Keratinocyte (primary cell): ENCODE measurements around the gene MYL10. TPM values are rescaled to one million over a fixed set of nuclear protein-coding genes. Genes with fewer than 3 reads are reported as not detected.

Experiments used
- DNase-seq: peaks from one replicate; pipeline ENCODE4 v3.0.0-alpha.2; 2011; ENCODE audit warnings: low read depth, missing footprints, low spot score
- FAIRE-seq: peaks from 2 replicates; lab custom pipeline; 2011; peaks lifted over from hg19 to GRCh38; lab: Jason Lieb, UNC
- H2AFZ ChIP-seq: 2 replicates; pipeline ENCODE4 v1.6.0; 2012; ENCODE audit warnings: low read length, control low read depth, inconsistent platforms; ENCODE audit not compliant: control insufficient read depth
- H3K27ac ChIP-seq: 2 replicates; pipeline ENCODE4 v1.5.1; 2011; ENCODE audit warnings: low read length; ENCODE audit not compliant: control insufficient read depth, insufficient read depth
- H3K27me3 ChIP-seq: 3 replicates; pipeline ENCODE4 v1.6.0; 2011; ENCODE audit warnings: low read length; ENCODE audit not compliant: control insufficient read depth, insufficient read depth; ENCODE audit errors: extremely low read depth
- H3K36me3 ChIP-seq, 2 experiments: 2 replicates in 1 of 2; 3 replicates in 1 of 2; pipeline ENCODE4 v1.5.1; 2011; ENCODE audit warnings: low read length in 2 of 2, mild to moderate bottlenecking in 1 of 2; ENCODE audit not compliant: control insufficient read depth in 2 of 2, insufficient read depth in 2 of 2; ENCODE audit errors: extremely low read depth in 1 of 2
- H3K4me1 ChIP-seq: 3 replicates; pipeline ENCODE4 v1.5.1; 2011; ENCODE audit warnings: low read length; ENCODE audit not compliant: control insufficient read depth, insufficient read depth; ENCODE audit errors: extremely low read depth
- H3K4me2 ChIP-seq: 3 replicates; pipeline ENCODE4 v1.6.0; 2011; ENCODE audit warnings: low read depth, low read length; ENCODE audit not compliant: control insufficient read depth, insufficient read depth; ENCODE audit errors: extremely low read depth
- H3K4me3 ChIP-seq, 3 experiments: fragments of 200-600 bp in 1 of 3; sonication (generic) in 1 of 3; 2 replicates in 2 of 3; 3 replicates in 1 of 3; pipeline ENCODE4 v1.5.1; 2011 to 2016; ENCODE audit warnings: low read length in 3 of 3, mild to moderate bottlenecking in 3 of 3, control low read depth in 2 of 3, inconsistent platforms in 1 of 3, low read depth in 1 of 3, mixed read lengths in 1 of 3, mixed run types in 1 of 3, moderate library complexity in 1 of 3; ENCODE audit not compliant: control insufficient read depth in 2 of 3, insufficient read depth in 2 of 3; ENCODE audit errors: extremely low read depth in 1 of 3
- H3K79me2 ChIP-seq: 2 replicates; pipeline ENCODE4 v1.6.0; 2012; ENCODE audit warnings: low read length; ENCODE audit not compliant: control insufficient read depth, insufficient read depth
- H3K9ac ChIP-seq: 3 replicates; pipeline ENCODE4 v1.6.0; 2011; ENCODE audit warnings: low read length; ENCODE audit not compliant: control insufficient read depth, insufficient read depth; ENCODE audit errors: extremely low read depth
- H3K9me1 ChIP-seq: 3 replicates; pipeline ENCODE4 v1.6.0; 2011; ENCODE audit warnings: low read length; ENCODE audit not compliant: control insufficient read depth, insufficient read depth; ENCODE audit errors: extremely low read depth
- H3K9me3 ChIP-seq: 2 replicates; pipeline ENCODE4 v1.5.1; 2012; ENCODE audit warnings: low read depth, low read length; ENCODE audit not compliant: control insufficient read depth
- H4K20me1 ChIP-seq: 3 replicates; pipeline ENCODE4 v1.6.0; 2011; ENCODE audit warnings: low read length; ENCODE audit not compliant: control insufficient read depth, insufficient read depth; ENCODE audit errors: extremely low read depth
- EZH2 ChIP-seq: IDR thresholded peaks from one replicate; pipeline ENCODE4 v1.6.1; 2012; ENCODE audit warnings: inconsistent platforms, mild to moderate bottlenecking, low read length, moderate library complexity
- dilution Hi-C: fragments of 300-500 bp; cut with MboI; formaldehyde crosslinking; loops from one replicate; pipeline ENCODE4 v1.7.0; 2020; ENCODE audit warnings: low sequenced_read_pairs; ENCODE audit not compliant: extremely low pct_ligation_motif_present
- polyA plus RNA-seq, 5 experiments: library from polyadenylated mRNA; depleted of rRNA in 3 of 5; stranded (reverse) in 3 of 5; stranded (forward) in 1 of 5; unstranded in 1 of 5; fragments of >200 nt; gene quantifications; 1 replicate in 1 of 5; 2 replicates in 3 of 5; 3 replicates in 1 of 5; pipeline versions ENCODE4 v1.2.1 to v1.2.3, GENCODE V29; 2011 to 2012; ENCODE audit warnings: missing spikeins in 2 of 5, low read depth in 1 of 5, low replicate concordance in 1 of 5
- TF ChIP-seq, protein P1 (sequence below), 3 experiments: IDR thresholded peaks in 1 of 3; conservative IDR thresholded peaks in 1 of 3; optimal IDR thresholded peaks in 1 of 3; 2 replicates in 2 of 3; 3 replicates in 1 of 3; pipeline versions ENCODE3 to v1.5.1; 2011; ENCODE audit warnings: low read length in 3 of 3, mild to moderate bottlenecking in 3 of 3, moderate library complexity in 2 of 3, control low read depth in 1 of 3, inconsistent platforms in 1 of 3; ENCODE audit not compliant: insufficient read depth in 2 of 3; ENCODE audit errors: extremely low read depth in 1 of 3

The MYL10 gene
- polyA plus RNA-seq, 1 donor (not counting 4 experiments of a cell fraction or from before 2014, with no cell fraction given) = not detected

DNA sequence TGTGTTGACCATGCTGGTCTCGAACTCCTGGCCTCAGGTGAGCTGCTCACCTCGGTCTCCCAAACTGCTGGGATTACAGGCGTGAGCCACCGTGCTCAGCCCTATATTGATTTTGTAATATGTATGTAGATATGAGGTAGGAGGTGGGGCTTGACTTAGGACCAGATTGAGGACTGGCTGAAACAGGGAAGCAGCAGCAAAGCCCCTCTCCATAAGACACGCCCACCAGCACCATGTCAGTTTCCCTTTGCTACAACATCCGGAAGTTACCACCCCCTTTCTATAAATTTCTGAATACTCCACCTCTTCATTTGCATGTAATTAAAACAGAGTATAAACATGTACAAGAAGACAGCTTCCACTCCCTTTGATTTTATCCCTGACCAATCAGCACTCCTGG is 47.9 kb upstream of the MYL10 start:
- Histone ChIP-seq H3K9me3 (no peaks in the 10 kb centered on the region), H3K4me2 (no peak overlapping the region), H4K20me1 (no peaks in the 10 kb centered on the region), H2AFZ (no peak overlapping the region), H3K27me3 (no peaks in the 10 kb centered on the region), H3K9ac (no peak overlapping the region), H3K4me1 (peaks cover 8% of the 10 kb centered on the region), H3K4me3 (no peak overlapping the region), H3K9me1 (no peaks in the 10 kb centered on the region), H3K27ac (no peak overlapping the region), H3K79me2 (no peaks in the 10 kb centered on the region), H3K36me3 (no peaks in the 10 kb centered on the region)
- DNase-seq (no peak), FAIRE-seq (no peak)
- TF ChIP-seq, protein P1, sequence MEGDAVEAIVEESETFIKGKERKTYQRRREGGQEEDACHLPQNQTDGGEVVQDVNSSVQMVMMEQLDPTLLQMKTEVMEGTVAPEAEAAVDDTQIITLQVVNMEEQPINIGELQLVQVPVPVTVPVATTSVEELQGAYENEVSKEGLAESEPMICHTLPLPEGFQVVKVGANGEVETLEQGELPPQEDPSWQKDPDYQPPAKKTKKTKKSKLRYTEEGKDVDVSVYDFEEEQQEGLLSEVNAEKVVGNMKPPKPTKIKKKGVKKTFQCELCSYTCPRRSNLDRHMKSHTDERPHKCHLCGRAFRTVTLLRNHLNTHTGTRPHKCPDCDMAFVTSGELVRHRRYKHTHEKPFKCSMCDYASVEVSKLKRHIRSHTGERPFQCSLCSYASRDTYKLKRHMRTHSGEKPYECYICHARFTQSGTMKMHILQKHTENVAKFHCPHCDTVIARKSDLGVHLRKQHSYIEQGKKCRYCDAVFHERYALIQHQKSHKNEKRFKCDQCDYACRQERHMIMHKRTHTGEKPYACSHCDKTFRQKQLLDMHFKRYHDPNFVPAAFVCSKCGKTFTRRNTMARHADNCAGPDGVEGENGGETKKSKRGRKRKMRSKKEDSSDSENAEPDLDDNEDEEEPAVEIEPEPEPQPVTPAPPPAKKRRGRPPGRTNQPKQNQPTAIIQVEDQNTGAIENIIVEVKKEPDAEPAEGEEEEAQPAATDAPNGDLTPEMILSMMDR (optimal IDR thresholded peaks at IDR 0.05 in 1 of 3, IDR thresholded peaks at IDR 0.05 in 1 of 3, conservative IDR thresholded peaks at IDR 0.05 in 1 of 3; ENCODE audit: extremely low read depth in 1 of 3, insufficient read depth in 2 of 3, low read length in 3 of 3) = no peak
- TF ChIP-seq EZH2 = no peak
- dilution Hi-C loops = no loop called here

- Histone ChIP-seq H3K27ac (no peak overlapping the region), H3K36me3 (no peaks in the 10 kb centered on the region), H3K9me3 (no peaks in the 10 kb centered on the region), H3K9me1 (no peaks in the 10 kb centered on the region), H3K4me2 (no peak overlapping the region), H3K4me1 (peaks cover 4% of the 10 kb centered on the region), H3K27me3 (no peaks in the 10 kb centered on the region), H3K79me2 (no peaks in the 10 kb centered on the region), H3K9ac (no peak overlapping the region), H3K4me3 (no peak overlapping the region), H2AFZ (no peak overlapping the region), H4K20me1 (no peaks in the 10 kb centered on the region)
- no peak for DNase-seq
- dilution Hi-C loops = no loop called here
- TF ChIP-seq, protein P1 (optimal IDR thresholded peaks at IDR 0.05 in 1 of 3, IDR thresholded peaks at IDR 0.05 in 1 of 3, conservative IDR thresholded peaks at IDR 0.05 in 1 of 3; ENCODE audit: extremely low read depth in 1 of 3, insufficient read depth in 2 of 3, low read length in 3 of 3) = no peak
- TF ChIP-seq EZH2 = no peak
- no peak for FAIRE-seq
Measured at GRCh38 chr7:101676062-101676598, 47.0 kb upstream of the MYL10 start.
